Measurements from ENCODE around the gene PTP4A1. TPM values are rescaled to one million over a fixed set of nuclear protein-coding genes. Genes with fewer than 3 reads are reported as not detected.

PTP4A1 gene
- polyA plus RNA-seq, 2 donors, result 16.0 to 30.9 TPM

GRCh38 chr6:63533026-63533425, 39.3 kb upstream of the PTP4A1 start:
- Histone ChIP-seq H3K4me1 (ENCODE audit: control insufficient read depth in 2 of 2, insufficient read depth in 2 of 2, low read length in 1 of 2) (no peaks in the 10 kb centered on the region), H3K9me3 (ENCODE audit: control insufficient read depth in 2 of 2, insufficient read depth in 1 of 2, low read depth in 1 of 2, low read length in 1 of 2) (no peaks in the 10 kb centered on the region), H3K27ac (ENCODE audit: low read depth in 2 of 2, low read length in 1 of 2) (no peak overlapping the region), H3K4me3 (ENCODE audit: low read depth in 1 of 2, low read length in 2 of 2) (no peak overlapping the region), H3K27me3 (ENCODE audit: control insufficient read depth in 1 of 2, insufficient read depth in 2 of 2, low read length in 2 of 2) (no peaks in the 10 kb centered on the region), H3K36me3 (ENCODE audit: control insufficient read depth in 2 of 2, insufficient read depth in 2 of 2, low read length in 1 of 2) (no peaks in the 10 kb centered on the region)
- 85 to 86% methylated on average over 3 of the region's 3 CpGs for WGBS, 2 donors

- H3K4me3 ChIP-seq (ENCODE audit: low read depth in 1 of 2, low read length in 2 of 2), result no peak overlapping the region
- WGBS, 2 donors, result 89 to 93% methylated on average over 4 of the region's 4 CpGs
These were observed 38.3 kb upstream of the PTP4A1 start for GRCh38 chr6:63533952-63534351.

GRCh38 chr6:63537201-63537958, 34.9 kb upstream of the PTP4A1 start:
- H3K27ac ChIP-seq (ENCODE audit: low read depth in 2 of 2, low read length in 1 of 2), result no peak overlapping the region
- no peaks in the 10 kb centered on the region for H3K9me3 ChIP-seq (ENCODE audit: control insufficient read depth in 2 of 2, insufficient read depth in 1 of 2, low read depth in 1 of 2, low read length in 1 of 2)
- 28 to 46% methylated on average over 9 of the region's 9 CpGs for WGBS, 2 donors
- H3K4me1 ChIP-seq (ENCODE audit: control insufficient read depth in 2 of 2, insufficient read depth in 2 of 2, low read length in 1 of 2), result no peaks in the 10 kb centered on the region
- no peak overlapping the region for H3K4me3 ChIP-seq (ENCODE audit: low read depth in 1 of 2, low read length in 2 of 2)
- H3K27me3 ChIP-seq (ENCODE audit: control insufficient read depth in 1 of 2, insufficient read depth in 2 of 2, low read length in 2 of 2), result no peaks in the 10 kb centered on the region
- H3K36me3 ChIP-seq (ENCODE audit: control insufficient read depth in 2 of 2, insufficient read depth in 2 of 2, low read length in 1 of 2), result no peaks in the 10 kb centered on the region

More at GRCh38 chr6:63533952-63534351, 38.3 kb upstream of the PTP4A1 start:
- H3K9me3 ChIP-seq (ENCODE audit: control insufficient read depth in 2 of 2, insufficient read depth in 1 of 2, low read depth in 1 of 2, low read length in 1 of 2), result no peaks in the 10 kb centered on the region
- no peak overlapping the region for H3K27ac ChIP-seq (ENCODE audit: low read depth in 2 of 2, low read length in 1 of 2)
- no peaks in the 10 kb centered on the region for H3K4me1 ChIP-seq (ENCODE audit: control insufficient read depth in 2 of 2, insufficient read depth in 2 of 2, low read length in 1 of 2)
- H3K27me3 ChIP-seq (ENCODE audit: control insufficient read depth in 1 of 2, insufficient read depth in 2 of 2, low read length in 2 of 2), result no peaks in the 10 kb centered on the region
- H3K36me3 ChIP-seq (ENCODE audit: control insufficient read depth in 2 of 2, insufficient read depth in 2 of 2, low read length in 1 of 2), result no peaks in the 10 kb centered on the region

GRCh38 chr6:63537959-63538300, 34.4 kb upstream of the PTP4A1 start:
- no peaks in the 10 kb centered on the region for H3K27me3 ChIP-seq (ENCODE audit: control insufficient read depth in 1 of 2, insufficient read depth in 2 of 2, low read length in 2 of 2)
- H3K27ac ChIP-seq (ENCODE audit: low read depth in 2 of 2, low read length in 1 of 2), result no peak overlapping the region
- H3K9me3 ChIP-seq (ENCODE audit: control insufficient read depth in 2 of 2, insufficient read depth in 1 of 2, low read depth in 1 of 2, low read length in 1 of 2), result no peaks in the 10 kb centered on the region
- no peaks in the 10 kb centered on the region for H3K36me3 ChIP-seq (ENCODE audit: control insufficient read depth in 2 of 2, insufficient read depth in 2 of 2, low read length in 1 of 2)
- H3K4me1 ChIP-seq (ENCODE audit: control insufficient read depth in 2 of 2, insufficient read depth in 2 of 2, low read length in 1 of 2), result no peaks in the 10 kb centered on the region
- H3K4me3 ChIP-seq (ENCODE audit: low read depth in 1 of 2, low read length in 2 of 2), result no peak overlapping the region

- Histone ChIP-seq H3K27me3 (ENCODE audit: control insufficient read depth in 1 of 2, insufficient read depth in 2 of 2, low read length in 2 of 2) (no peaks in the 10 kb centered on the region), H3K4me1 (ENCODE audit: control insufficient read depth in 2 of 2, insufficient read depth in 2 of 2, low read length in 1 of 2) (no peaks in the 10 kb centered on the region), H3K27ac (ENCODE audit: low read depth in 2 of 2, low read length in 1 of 2) (no peak overlapping the region), H3K9me3 (ENCODE audit: control insufficient read depth in 2 of 2, insufficient read depth in 1 of 2, low read depth in 1 of 2, low read length in 1 of 2) (no peaks in the 10 kb centered on the region), H3K36me3 (ENCODE audit: control insufficient read depth in 2 of 2, insufficient read depth in 2 of 2, low read length in 1 of 2) (no peaks in the 10 kb centered on the region), H3K4me3 (ENCODE audit: low read depth in 1 of 2, low read length in 2 of 2) (no peak overlapping the region)
- WGBS, 2 donors, result 67 to 73% methylated on average over 1 of the region's 1 CpG
These were observed 33.7 kb upstream of the PTP4A1 start for GRCh38 chr6:63538550-63538949.

- Histone ChIP-seq H3K27me3 (ENCODE audit: control insufficient read depth in 1 of 2, insufficient read depth in 2 of 2, low read length in 2 of 2) (no peaks in the 10 kb centered on the region), H3K4me1 (ENCODE audit: control insufficient read depth in 2 of 2, insufficient read depth in 2 of 2, low read length in 1 of 2) (no peaks in the 10 kb centered on the region), H3K4me3 (ENCODE audit: low read depth in 1 of 2, low read length in 2 of 2) (no peak overlapping the region), H3K36me3 (ENCODE audit: control insufficient read depth in 2 of 2, insufficient read depth in 2 of 2, low read length in 1 of 2) (no peaks in the 10 kb centered on the region), H3K27ac (ENCODE audit: low read depth in 2 of 2, low read length in 1 of 2) (no peak overlapping the region), H3K9me3 (ENCODE audit: control insufficient read depth in 2 of 2, insufficient read depth in 1 of 2, low read depth in 1 of 2, low read length in 1 of 2) (no peaks in the 10 kb centered on the region)
- WGBS, 2 donors, result 58 to 78% methylated on average over 1 of the region's 1 CpG
These were observed 29.3 kb upstream of the PTP4A1 start for GRCh38 chr6:63543001-63543400.

GRCh38 chr6:63543982-63544381, 28.3 kb upstream of the PTP4A1 start:
- no peak overlapping the region for H3K27ac ChIP-seq (ENCODE audit: low read depth in 2 of 2, low read length in 1 of 2)
- no peak overlapping the region for H3K4me3 ChIP-seq (ENCODE audit: low read depth in 1 of 2, low read length in 2 of 2)
- no peaks in the 10 kb centered on the region for H3K4me1 ChIP-seq (ENCODE audit: control insufficient read depth in 2 of 2, insufficient read depth in 2 of 2, low read length in 1 of 2)
- no peaks in the 10 kb centered on the region for H3K9me3 ChIP-seq (ENCODE audit: control insufficient read depth in 2 of 2, insufficient read depth in 1 of 2, low read depth in 1 of 2, low read length in 1 of 2)
- no peaks in the 10 kb centered on the region for H3K36me3 ChIP-seq (ENCODE audit: control insufficient read depth in 2 of 2, insufficient read depth in 2 of 2, low read length in 1 of 2)
- H3K27me3 ChIP-seq (ENCODE audit: control insufficient read depth in 1 of 2, insufficient read depth in 2 of 2, low read length in 2 of 2), result no peaks in the 10 kb centered on the region
- WGBS, 2 donors, result 65 to 66% methylated on average over 3 of the region's 3 CpGs

- no peak overlapping the region for H3K4me3 ChIP-seq (ENCODE audit: low read depth in 1 of 2, low read length in 2 of 2)
- no peaks in the 10 kb centered on the region for H3K4me1 ChIP-seq (ENCODE audit: control insufficient read depth in 2 of 2, insufficient read depth in 2 of 2, low read length in 1 of 2)
- no peaks in the 10 kb centered on the region for H3K36me3 ChIP-seq (ENCODE audit: control insufficient read depth in 2 of 2, insufficient read depth in 2 of 2, low read length in 1 of 2)
- H3K9me3 ChIP-seq (ENCODE audit: control insufficient read depth in 2 of 2, insufficient read depth in 1 of 2, low read depth in 1 of 2, low read length in 1 of 2), result no peaks in the 10 kb centered on the region
- no peak overlapping the region for H3K27ac ChIP-seq (ENCODE audit: low read depth in 2 of 2, low read length in 1 of 2)
- 92 to 94% methylated on average over 6 of the region's 6 CpGs for WGBS, 2 donors
- H3K27me3 ChIP-seq (ENCODE audit: control insufficient read depth in 1 of 2, insufficient read depth in 2 of 2, low read length in 2 of 2), result no peaks in the 10 kb centered on the region
These were observed 26.0 kb upstream of the PTP4A1 start for GRCh38 chr6:63546236-63546635.

- no peaks in the 10 kb centered on the region for H3K4me1 ChIP-seq (ENCODE audit: control insufficient read depth in 2 of 2, insufficient read depth in 2 of 2, low read length in 1 of 2)
- no peak overlapping the region for H3K4me3 ChIP-seq (ENCODE audit: low read depth in 1 of 2, low read length in 2 of 2)
- 99 to 100% methylated on average over 1 of the region's 1 CpG for WGBS, 2 donors
- no peaks in the 10 kb centered on the region for H3K9me3 ChIP-seq (ENCODE audit: control insufficient read depth in 2 of 2, insufficient read depth in 1 of 2, low read depth in 1 of 2, low read length in 1 of 2)
- H3K36me3 ChIP-seq (ENCODE audit: control insufficient read depth in 2 of 2, insufficient read depth in 2 of 2, low read length in 1 of 2), result no peaks in the 10 kb centered on the region
- H3K27ac ChIP-seq (ENCODE audit: low read depth in 2 of 2, low read length in 1 of 2), result no peak overlapping the region
- no peaks in the 10 kb centered on the region for H3K27me3 ChIP-seq (ENCODE audit: control insufficient read depth in 1 of 2, insufficient read depth in 2 of 2, low read length in 2 of 2)
These were observed 25.6 kb upstream of the PTP4A1 start for GRCh38 chr6:63546697-63547096.

GRCh38 chr6:63549076-63549475, 23.2 kb upstream of the PTP4A1 start:
- H3K36me3 ChIP-seq (ENCODE audit: control insufficient read depth in 2 of 2, insufficient read depth in 2 of 2, low read length in 1 of 2), result no peaks in the 10 kb centered on the region
- H3K4me1 ChIP-seq (ENCODE audit: control insufficient read depth in 2 of 2, insufficient read depth in 2 of 2, low read length in 1 of 2), result no peaks in the 10 kb centered on the region
- WGBS, 2 donors, result 90 to 94% methylated on average over 5 of the region's 5 CpGs
- H3K27ac ChIP-seq (ENCODE audit: low read depth in 2 of 2, low read length in 1 of 2), result no peak overlapping the region
- H3K27me3 ChIP-seq (ENCODE audit: control insufficient read depth in 1 of 2, insufficient read depth in 2 of 2, low read length in 2 of 2), result no peaks in the 10 kb centered on the region
- no peaks in the 10 kb centered on the region for H3K9me3 ChIP-seq (ENCODE audit: control insufficient read depth in 2 of 2, insufficient read depth in 1 of 2, low read depth in 1 of 2, low read length in 1 of 2)
- no peak overlapping the region for H3K4me3 ChIP-seq (ENCODE audit: low read depth in 1 of 2, low read length in 2 of 2)
